Endothelial cell of umbilical vein (primary cell): ENCODE results near the gene ST6GAL1. TPM values are rescaled to one million over a fixed set of nuclear protein-coding genes. Genes with fewer than 3 reads are reported as not detected.

Experiments used
- BruUV-seq: library from RNA; stranded (reverse); fragments of 400-500 nt; replicated peaks from 2 replicates; lab custom pipeline; 2021; lab: Mats Ljungman, UMichigan
- CTCF ChIA-PET: fragments of 300-600, 350-600 bp; sonication (Branson Sonifier 250); formaldehyde crosslinking; loops from one replicate; lab custom pipeline; 2021; ENCODE audit warnings: antibody characterized with exemption, inconsistent platforms; lab: Charles Lee
- POLR2A ChIA-PET: fragments of 300-600, 350-600 bp; sonication (Branson Sonifier 250); formaldehyde crosslinking; loops from one replicate; lab custom pipeline; 2021; ENCODE audit warnings: antibody characterized with exemption, inconsistent platforms; lab: Charles Lee
- DNase-seq: peaks from one replicate; pipeline ENCODE4 v3.0.0-alpha.2; 2011; ENCODE audit warnings: low read depth, low spot score
- FAIRE-seq: peaks from 2 replicates; lab custom pipeline; 2011; peaks lifted over from hg19 to GRCh38; lab: Jason Lieb, UNC
- H2AFZ ChIP-seq: 2 replicates; pipeline ENCODE4 v1.6.0; 2012; ENCODE audit warnings: low read depth, low read length, control low read depth, inconsistent platforms
- H3K27ac ChIP-seq: 2 replicates; pipeline ENCODE4 v1.5.1; 2011; ENCODE audit warnings: low read depth, mild to moderate bottlenecking, control low read depth, low read length, moderate library complexity; ENCODE audit not compliant: insufficient read depth
- H3K27me3 ChIP-seq, 2 experiments: 2 replicates each; pipeline versions ENCODE4 v1.6.0 to v1.6.1; 2011; ENCODE audit warnings: low read length in 2 of 2, mixed read lengths in 1 of 2; ENCODE audit not compliant: control insufficient read depth in 2 of 2, insufficient read depth in 2 of 2
- H3K36me3 ChIP-seq, 2 experiments: 2 replicates in 1 of 2; 3 replicates in 1 of 2; pipeline ENCODE4 v1.5.1; 2011; ENCODE audit warnings: low read length in 2 of 2, mild to moderate bottlenecking in 1 of 2, moderate library complexity in 1 of 2; ENCODE audit not compliant: control insufficient read depth in 2 of 2, insufficient read depth in 2 of 2; ENCODE audit errors: extremely low read depth in 1 of 2
- H3K4me1 ChIP-seq: 3 replicates; pipeline ENCODE4 v1.5.1; 2011; ENCODE audit warnings: mild to moderate bottlenecking, low read length; ENCODE audit not compliant: control insufficient read depth, insufficient read depth; ENCODE audit errors: extremely low read depth
- H3K4me2 ChIP-seq: 2 replicates; pipeline ENCODE4 v1.6.1; 2011; ENCODE audit warnings: low read length, control low read depth, mixed read lengths; ENCODE audit not compliant: insufficient read depth
- H3K4me3 ChIP-seq, 3 experiments: fragments of 200-600 bp in 1 of 3; sonication (generic), shearing (Covaris generic) in 1 of 3; replicated peaks in 1 of 3; 2 replicates each; pipeline ENCODE4 v1.5.1; 2011 to 2016; ENCODE audit warnings: control low read depth in 3 of 3, low read length in 3 of 3, mild to moderate bottlenecking in 2 of 3, inconsistent platforms in 1 of 3, low read depth in 1 of 3, moderate library complexity in 1 of 3; ENCODE audit not compliant: insufficient read depth in 1 of 3
- H3K79me2 ChIP-seq: 2 replicates; pipeline ENCODE4 v1.6.0; 2012; ENCODE audit warnings: low read length, inconsistent platforms; ENCODE audit not compliant: control insufficient read depth, insufficient read depth
- H3K9ac ChIP-seq: replicated peaks from 2 replicates; pipeline ENCODE3; 2011; ENCODE audit warnings: low read length, control low read depth; ENCODE audit not compliant: insufficient read depth; ENCODE audit errors: extremely low read depth
- H3K9me1 ChIP-seq: replicated peaks from 3 replicates; pipeline ENCODE4 v1.6.0; 2011; ENCODE audit warnings: mild to moderate bottlenecking, low read length; ENCODE audit not compliant: control insufficient read depth, insufficient read depth; ENCODE audit errors: extremely low read depth
- H3K9me3 ChIP-seq: replicated peaks from 2 replicates; pipeline ENCODE4 v1.5.1; 2012; ENCODE audit warnings: low read length, inconsistent platforms; ENCODE audit not compliant: control insufficient read depth, insufficient read depth
- H4K20me1 ChIP-seq: replicated peaks from 2 replicates; pipeline ENCODE3; 2011; ENCODE audit warnings: mild to moderate bottlenecking, low read length; ENCODE audit not compliant: control insufficient read depth, insufficient read depth; ENCODE audit errors: extremely low read depth
- EZH2 ChIP-seq: IDR thresholded peaks from 2 replicates; pipeline ENCODE4 v1.6.1; 2012; ENCODE audit warnings: borderline replicate concordance, low read depth, mild to moderate bottlenecking, moderate library complexity, low read length, inconsistent platforms; ENCODE audit not compliant: severe bottlenecking
- FOS ChIP-seq: IDR thresholded peaks from 2 replicates; pipeline ENCODE4 v1.6.1; 2011; ENCODE audit warnings: mild to moderate bottlenecking, low read length, moderate library complexity, borderline replicate concordance; ENCODE audit not compliant: insufficient read depth
- GATA2 ChIP-seq: IDR thresholded peaks from 2 replicates; pipeline ENCODE4 v1.7.0; 2011; ENCODE audit warnings: low read depth, mild to moderate bottlenecking, moderate library complexity, mixed read lengths, low read length; ENCODE audit not compliant: insufficient read length, insufficient read depth
- JUN ChIP-seq: IDR thresholded peaks from 2 replicates; pipeline ENCODE4 v1.6.1; 2011; ENCODE audit warnings: borderline replicate concordance, low read depth; ENCODE audit not compliant: insufficient read length, insufficient read depth
- MYC ChIP-seq: IDR thresholded peaks from one replicate; pipeline ENCODE4 v1.6.1; 2011; ENCODE audit warnings: mild to moderate bottlenecking, low read depth, low read length
- POLR2A ChIP-seq: IDR thresholded peaks from 2 replicates; pipeline ENCODE4 v1.6.1; 2012; ENCODE audit warnings: low read depth, mild to moderate bottlenecking, control low read depth, low read length
- POLR2AphosphoS5 ChIP-seq: IDR thresholded peaks from 2 replicates; pipeline ENCODE4 v1.6.1; 2012; ENCODE audit warnings: low read depth, mild to moderate bottlenecking, control low read depth, low read length, moderate library complexity; ENCODE audit not compliant: insufficient read depth
- dilution Hi-C: fragments of 300-500 bp; cut with MboI; formaldehyde crosslinking; loops from one replicate; pipeline ENCODE4 v1.15.0; 2019; ENCODE audit warnings: low sequenced_read_pairs; ENCODE audit not compliant: extremely low pct_ligation_motif_present
- intact Hi-C: fragments of 100-400 bp; cut with micrococcal nuclease; formaldehyde crosslinking; loops from one replicate; pipeline ENCODE4 v1.10.0; 2022
- polyA plus RNA-seq, 4 experiments: library from polyadenylated mRNA; depleted of rRNA in 3 of 4; stranded (reverse) in 3 of 4; unstranded in 1 of 4; fragments of >200 nt; gene quantifications; 2 replicates each; pipeline versions ENCODE4 v1.2.1 to v1.2.3, GENCODE V29; 2011 to 2012; ENCODE audit warnings: missing spikeins in 1 of 4
- total RNA-seq: library from RNA; stranded (reverse); gene quantifications from 2 replicates; pipeline ENCODE4 v1.2.3, GENCODE V29; 2021
- TF ChIP-seq, protein P1 (sequence below), 2 donors: IDR thresholded peaks; 1 replicate in 1 of 2; 2 replicates in 1 of 2; pipeline ENCODE4 v1.5.1; 2011; ENCODE audit warnings: low read length in 2 of 2, mild to moderate bottlenecking in 2 of 2, moderate library complexity in 2 of 2, control low read depth in 1 of 2, inconsistent platforms in 1 of 2, low read depth in 1 of 2; ENCODE audit not compliant: insufficient read depth in 1 of 2; ENCODE audit errors: extremely low read depth in 1 of 2
- TF ChIP-seq, protein P2 (sequence below): IDR thresholded peaks from 2 replicates; pipeline ENCODE4 v1.6.1; 2011; ENCODE audit not compliant: insufficient read depth, insufficient read length

Gene ST6GAL1
- total and polyA plus RNA-seq, 2 donors (not counting 3 experiments of a cell fraction or from before 2014, with no cell fraction given), result 63.9 to 101 TPM

DNA sequence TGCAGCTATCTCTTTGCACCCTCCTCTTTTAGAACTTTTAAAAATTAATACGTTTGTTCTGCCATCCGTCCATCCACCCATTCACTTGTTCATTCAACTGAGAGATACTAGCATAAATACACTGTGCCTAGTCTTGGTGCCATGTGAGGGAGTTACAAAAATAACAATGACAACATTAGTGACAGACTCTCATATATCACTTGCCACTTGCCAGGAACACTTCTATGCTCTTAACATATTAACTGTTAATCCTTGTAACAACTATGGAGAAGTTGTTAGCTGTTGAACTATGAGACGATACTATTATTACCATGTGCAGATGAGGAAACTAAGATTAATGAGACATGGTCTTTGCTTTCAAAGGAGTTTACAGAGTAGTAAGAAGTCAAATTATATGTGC, 175.4 kb downstream of the ST6GAL1 start:
- Histone ChIP-seq H3K4me2 (no peak overlapping the region), H3K79me2 (no peaks in the 10 kb centered on the region), H3K27me3 (no peaks in the 10 kb centered on the region), H4K20me1 (no peaks in the 10 kb centered on the region), H3K4me3 (no peak overlapping the region), H3K36me3 (no peaks in the 10 kb centered on the region), H3K9me1 (no peaks in the 10 kb centered on the region), H3K4me1 (peaks cover 13% of the 10 kb centered on the region), H3K9me3 (no peaks in the 10 kb centered on the region), H3K9ac (no peak overlapping the region), H3K27ac (no peak overlapping the region), H2AFZ (no peak overlapping the region)
- intact Hi-C loops (no loop called here), dilution Hi-C loops (no loop called here)
- DNase-seq (no peak), FAIRE-seq (no peak)
- POLR2A ChIA-PET, result no interaction called here
- BruUV-seq, result no TSS peak
- CTCF ChIA-PET, result interaction anchor here (1.2 to 1.7 kb wide), 3 partner anchors 8 to 59 kb away, joined by 4 to 11 read pairs (median 6); partner anchors contain the start of gene RPL39L
- TF ChIP-seq, protein P1, sequence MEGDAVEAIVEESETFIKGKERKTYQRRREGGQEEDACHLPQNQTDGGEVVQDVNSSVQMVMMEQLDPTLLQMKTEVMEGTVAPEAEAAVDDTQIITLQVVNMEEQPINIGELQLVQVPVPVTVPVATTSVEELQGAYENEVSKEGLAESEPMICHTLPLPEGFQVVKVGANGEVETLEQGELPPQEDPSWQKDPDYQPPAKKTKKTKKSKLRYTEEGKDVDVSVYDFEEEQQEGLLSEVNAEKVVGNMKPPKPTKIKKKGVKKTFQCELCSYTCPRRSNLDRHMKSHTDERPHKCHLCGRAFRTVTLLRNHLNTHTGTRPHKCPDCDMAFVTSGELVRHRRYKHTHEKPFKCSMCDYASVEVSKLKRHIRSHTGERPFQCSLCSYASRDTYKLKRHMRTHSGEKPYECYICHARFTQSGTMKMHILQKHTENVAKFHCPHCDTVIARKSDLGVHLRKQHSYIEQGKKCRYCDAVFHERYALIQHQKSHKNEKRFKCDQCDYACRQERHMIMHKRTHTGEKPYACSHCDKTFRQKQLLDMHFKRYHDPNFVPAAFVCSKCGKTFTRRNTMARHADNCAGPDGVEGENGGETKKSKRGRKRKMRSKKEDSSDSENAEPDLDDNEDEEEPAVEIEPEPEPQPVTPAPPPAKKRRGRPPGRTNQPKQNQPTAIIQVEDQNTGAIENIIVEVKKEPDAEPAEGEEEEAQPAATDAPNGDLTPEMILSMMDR (IDR thresholded peaks at IDR 0.05; ENCODE audit: extremely low read depth in 1 of 2, insufficient read depth in 1 of 2, low read depth in 1 of 2, low read length in 2 of 2), result no peak
- TF ChIP-seq POLR2AphosphoS5 (no peak), GATA2 (no peak), MYC (no peak), FOS (no peak), POLR2A (no peak), JUN (no peak), EZH2 (no peak)
- TF ChIP-seq, protein P2, sequence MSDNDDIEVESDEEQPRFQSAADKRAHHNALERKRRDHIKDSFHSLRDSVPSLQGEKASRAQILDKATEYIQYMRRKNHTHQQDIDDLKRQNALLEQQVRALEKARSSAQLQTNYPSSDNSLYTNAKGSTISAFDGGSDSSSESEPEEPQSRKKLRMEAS, result no peak
